Ishikawa (cell line): ENCODE measurements around the gene EDDM13.

Experiments
- CREB1 ChIP-seq: IDR thresholded peaks from 2 replicates; pipeline ENCODE4 v1.6.1; 2012; ENCODE audit warnings: low read depth
- EGR1 ChIP-seq: IDR thresholded peaks from 2 replicates; pipeline ENCODE4 v1.6.1; 2012
- FOXM1 ChIP-seq: IDR thresholded peaks from 2 replicates; pipeline ENCODE4 v1.6.1; 2012; ENCODE audit warnings: low read depth, borderline replicate concordance

DNA sequence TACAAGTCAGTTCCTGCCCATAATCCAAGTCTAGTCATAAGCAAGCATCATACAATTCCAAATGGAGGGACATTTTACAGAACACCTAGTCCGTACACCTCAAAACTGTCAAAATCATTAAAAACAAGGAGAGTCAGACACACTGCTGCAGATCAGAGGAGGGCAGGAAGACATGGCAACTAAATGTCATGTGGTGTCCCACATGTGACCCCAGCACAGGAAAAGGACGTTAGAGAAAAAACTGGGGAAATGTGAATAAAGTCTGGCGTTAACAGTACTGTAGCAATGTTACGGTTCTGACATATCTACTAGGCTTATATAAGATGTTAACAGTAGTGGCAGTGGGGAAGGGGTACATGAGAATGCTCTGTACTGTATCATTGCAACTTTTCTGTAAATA, 39.8 kb downstream of the EDDM13 start:
- TF ChIP-seq CREB1 (no peak), EGR1 (no peak), FOXM1 (no peak)
